Nephron (organoid): ENCODE measurements around the gene SORCS2.
"Not testable (repeated sequence)": the region's sequence is repeated elsewhere in the genome, so short reads cannot be mapped to it uniquely, and the experiment has no call there.

Experiments
- H3K27ac Mint-ChIP-seq, 3 experiments: 2 replicates each; pipeline ENCODE4 v1.8.0; 2020; ENCODE audit warnings: mixed read lengths in 3 of 3, mild to moderate bottlenecking in 2 of 3, moderate library complexity in 1 of 3
- H3K27me3 Mint-ChIP-seq: 2 replicates; pipeline ENCODE4 v1.8.0; 2021; ENCODE audit warnings: low read depth, mild to moderate bottlenecking, moderate library complexity, mixed read lengths
- H3K36me3 Mint-ChIP-seq: 2 replicates; pipeline ENCODE4 v1.8.0; 2020; ENCODE audit warnings: low read depth, mixed read lengths
- H3K4me1 Mint-ChIP-seq: 2 replicates; pipeline ENCODE4 v1.8.0; 2020; ENCODE audit warnings: mixed read lengths
- H3K4me3 Mint-ChIP-seq, 3 experiments: 2 replicates each; pipeline ENCODE4 v1.8.0; 2020; ENCODE audit warnings: mild to moderate bottlenecking in 3 of 3, mixed read lengths in 3 of 3, moderate library complexity in 2 of 3
- H3K9me3 Mint-ChIP-seq: 2 replicates; pipeline ENCODE4 v1.8.0; 2020; ENCODE audit warnings: mixed read lengths
- CTCF ChIP-seq, 3 experiments: fragments of 200-600 bp; sonication (generic); IDR thresholded peaks; one replicate each; pipeline ENCODE4 v1.5.0; 2021; ENCODE audit warnings: antibody characterized with exemption in 3 of 3; ENCODE audit not compliant: unreplicated experiment in 3 of 3

The SORCS2 gene

GRCh38 chr4:7161721-7162214 lies 30.6 kb upstream of the SORCS2 start:
- Mint-ChIP-seq H3K36me3 (no peaks in the 10 kb centered on the region), H3K4me1 (peaks cover 59% of the 10 kb centered on the region)
- no peak for TF ChIP-seq CTCF (IDR thresholded peaks at IDR 0.05; ENCODE audit: unreplicated experiment in 3 of 3)

GRCh38 chr4:7165056-7165873 lies 27.1 kb upstream of the SORCS2 start:
- H3K27me3 Mint-ChIP-seq: peaks cover 12% of the 10 kb centered on the region
- peak overlapping the region in 2 of 3 experiments; percentile 64 to 78 for H3K27ac Mint-ChIP-seq
- peaks cover 48% of the 10 kb centered on the region for H3K4me1 Mint-ChIP-seq
- H3K36me3 Mint-ChIP-seq, H3K9me3 Mint-ChIP-seq, H3K4me3 Mint-ChIP-seq: not testable (repeated sequence)

More at GRCh38 chr4:7161721-7162214, 30.6 kb upstream of the SORCS2 start:
- Mint-ChIP-seq H3K27ac (peak overlapping the region; percentile 62 to 89 (median 67)), H3K4me3 (no peak overlapping the region), H3K27me3 (peaks cover 3% of the 10 kb centered on the region), H3K9me3 (no peaks in the 10 kb centered on the region)

GRCh38 chr4:7165874-7166201 lies 26.5 kb upstream of the SORCS2 start:
- Mint-ChIP-seq H3K4me1 (peaks cover 50% of the 10 kb centered on the region), H3K4me3 (no peak overlapping the region), H3K36me3 (no peaks in the 10 kb centered on the region), H3K27me3 (peaks cover 14% of the 10 kb centered on the region), H3K27ac (no peak overlapping the region), H3K9me3 (no peaks in the 10 kb centered on the region)
- no peak for TF ChIP-seq CTCF (IDR thresholded peaks at IDR 0.05; ENCODE audit: unreplicated experiment in 3 of 3)

GRCh38 chr4:7166237-7166636 lies 26.1 kb upstream of the SORCS2 start:
- H3K9me3 Mint-ChIP-seq: no peaks in the 10 kb centered on the region
- no peak for TF ChIP-seq CTCF (IDR thresholded peaks at IDR 0.05; ENCODE audit: unreplicated experiment in 3 of 3)
- no peaks in the 10 kb centered on the region for H3K36me3 Mint-ChIP-seq
- peaks cover 14% of the 10 kb centered on the region for H3K27me3 Mint-ChIP-seq
- H3K27ac Mint-ChIP-seq: no peak overlapping the region
- H3K4me3 Mint-ChIP-seq: no peak overlapping the region
- peaks cover 50% of the 10 kb centered on the region for H3K4me1 Mint-ChIP-seq

- Mint-ChIP-seq H3K27ac (peak overlapping the region; percentile 52 to 80 (median 67)), H3K9me3 (no peaks in the 10 kb centered on the region), H3K4me3 (no peak overlapping the region), H3K27me3 (peaks cover 14% of the 10 kb centered on the region), H3K4me1 (peaks cover 45% of the 10 kb centered on the region), H3K36me3 (no peaks in the 10 kb centered on the region)
- no peak for TF ChIP-seq CTCF (IDR thresholded peaks at IDR 0.05; ENCODE audit: unreplicated experiment in 3 of 3)
These were observed 25.2 kb upstream of the SORCS2 start for GRCh38 chr4:7166981-7167700.

- Mint-ChIP-seq H3K4me3 (no peak overlapping the region), H3K27me3 (peaks cover 17% of the 10 kb centered on the region), H3K4me1 (peaks cover 43% of the 10 kb centered on the region), H3K27ac (peak overlapping the region; percentile 52 to 80 (median 67)), H3K36me3 (no peaks in the 10 kb centered on the region), H3K9me3 (no peaks in the 10 kb centered on the region)
- peak in 2 of 3 experiments; percentile 13 to 22 for TF ChIP-seq CTCF (IDR thresholded peaks at IDR 0.05; ENCODE audit: unreplicated experiment in 3 of 3)
These were observed 24.6 kb upstream of the SORCS2 start for GRCh38 chr4:7167706-7168105.
